HG02970 (cell line): Measurements from ENCODE around the gene PAX9.

Experiments used
- ATAC-seq: cut with Tn5 transposase; IDR thresholded peaks from one replicate; pipeline ENCODE4 v1.9.1; 2021; ENCODE audit warnings: mild to moderate bottlenecking, moderate library complexity, moderate number of reproducible peaks; ENCODE audit not compliant: unreplicated experiment, low FRiP score

Gene PAX9

DNA sequence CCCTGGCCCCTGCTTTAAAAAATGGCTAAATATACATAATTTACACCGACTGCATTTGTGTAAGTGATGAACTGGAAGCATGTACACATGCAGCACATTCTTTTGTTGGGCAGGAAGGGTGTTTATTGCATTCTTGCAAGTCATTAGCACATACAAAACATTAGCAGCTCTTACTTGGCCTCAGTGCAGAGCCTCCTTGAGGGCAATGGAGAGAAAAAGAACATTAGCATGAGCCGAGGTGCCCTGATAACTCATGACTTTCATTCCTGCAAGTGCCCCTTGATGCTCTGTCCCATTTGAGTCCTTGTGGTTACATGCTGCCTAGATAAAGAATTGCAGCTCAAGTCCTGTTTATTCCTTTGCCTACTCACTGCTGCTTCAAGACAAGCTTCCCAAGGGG lies 61.9 kb downstream of the PAX9 start:
- ATAC-seq = no peak

DNA sequence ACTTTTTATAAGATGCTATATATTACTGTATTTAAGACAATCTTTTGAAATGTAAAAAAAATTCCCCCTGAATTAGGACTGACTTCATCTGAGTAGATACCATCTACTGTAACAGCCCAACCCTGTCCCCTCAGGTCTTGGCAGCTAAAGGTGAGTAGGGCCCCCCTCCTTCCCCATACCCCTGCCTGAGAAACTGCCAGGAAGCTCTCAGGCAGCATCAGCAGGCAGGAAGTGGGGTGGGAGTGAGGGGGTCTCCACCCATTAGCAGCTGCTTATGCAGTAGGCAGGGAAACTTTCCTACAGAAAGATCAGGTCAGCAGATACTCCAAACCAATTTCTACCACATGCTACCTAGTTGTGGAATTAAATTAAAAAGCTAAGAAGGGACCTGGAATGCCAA lies 62.5 kb downstream of the PAX9 start:
- no peak for ATAC-seq

DNA sequence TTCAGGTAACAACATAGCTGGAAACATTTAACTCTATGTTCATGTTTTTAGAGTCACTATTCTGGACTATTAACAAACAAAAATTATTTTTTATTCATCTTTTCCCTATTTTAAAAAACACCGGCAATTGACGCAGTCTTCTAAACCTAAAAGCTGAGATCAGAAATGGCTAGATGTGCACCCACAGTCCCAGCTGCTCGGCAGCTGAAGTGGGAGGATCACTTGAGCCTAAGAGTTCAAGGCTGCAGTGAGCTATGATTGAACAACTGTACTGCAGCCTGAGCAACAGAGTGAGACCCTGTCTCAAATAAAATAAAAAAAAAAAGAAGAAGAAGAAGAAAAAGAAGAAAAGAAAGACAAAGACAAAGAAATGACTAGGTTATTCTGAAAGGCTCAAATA lies 64.5 kb downstream of the PAX9 start:
- ATAC-seq = no peak
